GM23338 (cell line): Measurements from ENCODE around the gene CLEC4G. TPM values are rescaled to one million over a fixed set of nuclear protein-coding genes. Genes with fewer than 3 reads are reported as not detected.

Experiments
- ATAC-seq: fragments of 200-7000 bp; cut with Tn5 transposase; 3 replicates; pipeline ENCODE4 v1.9.1; 2020
- DNase-seq: peaks from one replicate; pipeline ENCODE4 v3.0.0-alpha.2; 2015; ENCODE audit warnings: low spot score
- H2AFZ ChIP-seq: fragments of 200-600 bp; sonication (generic); 2 replicates; pipeline ENCODE4 v1.8.0; 2016; ENCODE audit warnings: antibody characterized with exemption, mild to moderate bottlenecking, moderate library complexity
- H3F3A ChIP-seq: fragments of 200-600 bp; sonication (generic); replicated peaks from 2 replicates; pipeline ENCODE4 v1.8.0; 2017; ENCODE audit warnings: antibody characterized with exemption, mixed run types, low read depth
- H3K27ac ChIP-seq: fragments of 200-600 bp; sonication (generic); 2 replicates; pipeline ENCODE4 v1.6.1; 2016; ENCODE audit warnings: low read depth
- H3K27me3 ChIP-seq: fragments of 200-600 bp; sonication (generic); 2 replicates; pipeline ENCODE4 v1.8.0; 2016; ENCODE audit warnings: mild to moderate bottlenecking, mixed run types, moderate library complexity; ENCODE audit not compliant: insufficient read depth
- H3K36me3 ChIP-seq: fragments of 200-600 bp; sonication (generic); 2 replicates; pipeline ENCODE4 v1.8.0; 2016; ENCODE audit warnings: mild to moderate bottlenecking; ENCODE audit not compliant: insufficient read depth
- H3K4me1 ChIP-seq: fragments of 200-600 bp; sonication (generic); 2 replicates; pipeline ENCODE4 v1.8.0; 2016; ENCODE audit warnings: mild to moderate bottlenecking, moderate library complexity; ENCODE audit not compliant: insufficient read depth
- H3K4me2 ChIP-seq: fragments of 200-600 bp; sonication (generic); 2 replicates; pipeline ENCODE4 v1.7.1; 2017; ENCODE audit warnings: mixed run types
- H3K4me3 ChIP-seq: fragments of 200-600 bp; sonication (generic); 2 replicates; pipeline ENCODE4 v1.6.1; 2016; ENCODE audit warnings: mixed run types
- H3K79me2 ChIP-seq: fragments of 200-600 bp; sonication (generic); replicated peaks from 2 replicates; pipeline ENCODE4 v1.8.0; 2017; ENCODE audit warnings: mild to moderate bottlenecking; ENCODE audit not compliant: insufficient read depth
- H3K9me2 ChIP-seq: fragments of 200-600 bp; sonication (generic); 2 replicates; pipeline ENCODE4 v1.8.0; 2017; ENCODE audit not compliant: insufficient read depth
- H4K20me1 ChIP-seq: fragments of 200-600 bp; sonication (generic); replicated peaks from 2 replicates; pipeline ENCODE4 v1.8.0; 2017; ENCODE audit warnings: mild to moderate bottlenecking; ENCODE audit not compliant: insufficient read depth
- H3K27ac Mint-ChIP-seq: 2 replicates; pipeline ENCODE4 v1.8.0; 2020; ENCODE audit warnings: inconsistent platforms, mild to moderate bottlenecking, moderate library complexity, mixed read lengths
- H3K27me3 Mint-ChIP-seq: 3 replicates; pipeline ENCODE4 v1.8.0; 2022; ENCODE audit warnings: low read depth, mild to moderate bottlenecking, moderate library complexity, mixed read lengths, inconsistent platforms; ENCODE audit not compliant: insufficient read depth, poor library complexity
- H3K36me3 Mint-ChIP-seq: 3 replicates; pipeline ENCODE4 v1.8.0; 2021; ENCODE audit warnings: low read depth, mild to moderate bottlenecking, inconsistent platforms, moderate library complexity, mixed read lengths
- H3K4me1 Mint-ChIP-seq: 3 replicates; pipeline ENCODE4 v1.8.0; 2020; ENCODE audit warnings: mild to moderate bottlenecking, inconsistent platforms, mixed read lengths
- H3K4me3 Mint-ChIP-seq: 3 replicates; pipeline ENCODE4 v1.8.0; 2021; ENCODE audit warnings: moderate library complexity, mild to moderate bottlenecking, inconsistent platforms, mixed read lengths
- H3K9me3 Mint-ChIP-seq: 3 replicates; pipeline ENCODE4 v1.8.0; 2020; ENCODE audit warnings: moderate library complexity, mild to moderate bottlenecking, inconsistent platforms, mixed read lengths
- CREB1 ChIP-seq: fragments of 250-450 bp; sonication (Bioruptor Pico); IDR thresholded peaks from 2 replicates; pipeline ENCODE4 v1.5.0; 2020; ENCODE audit warnings: low read depth, mild to moderate bottlenecking, moderate library complexity
- CTCF ChIP-seq, 2 experiments: fragments of 200-600 bp in 1 of 2; sonication (generic) in 1 of 2; conservative IDR thresholded peaks; 2 replicates each; pipeline versions ENCODE4 v1.5.1 to v1.6.1; 2016 to 2017; ENCODE audit warnings: antibody characterized with exemption in 2 of 2, low read depth in 2 of 2, mild to moderate bottlenecking in 2 of 2, moderate library complexity in 1 of 2
- EZH2 ChIP-seq: fragments of 200-600 bp; sonication (generic); IDR thresholded peaks from one replicate; pipeline ENCODE4 v1.8.0; 2017; ENCODE audit warnings: antibody characterized with exemption, mild to moderate bottlenecking, low read depth; ENCODE audit not compliant: unreplicated experiment
- EZH2phosphoT487 ChIP-seq: fragments of 200-600 bp; sonication (generic); IDR thresholded peaks from one replicate; pipeline ENCODE4 v1.8.1; 2018; ENCODE audit warnings: antibody characterized with exemption; ENCODE audit not compliant: unreplicated experiment
- polyA plus RNA-seq: library from polyadenylated mRNA; unstranded; fragments of >200 nt; fragmentation: Nextera tagmentation; extraction: Ambion mirVana; gene quantifications from 2 replicates; pipeline ENCODE4 v1.2.1, GENCODE V29; 2016
- total RNA-seq: library from RNA; depleted of rRNA; stranded (reverse); fragments of >200 nt; shearing (Covaris generic); gene quantifications from 2 replicates; pipeline ENCODE4 v1.2.3, GENCODE V29; 2014
- TF ChIP-seq, protein P1 (sequence below): IDR thresholded peaks from one replicate; pipeline ENCODE4 v1.6.1; 2018; ENCODE audit warnings: antibody characterized with exemption; ENCODE audit not compliant: unreplicated experiment

CLEC4G gene
- total and polyA plus RNA-seq, 2 experiments from 2014 or later: 0.52 to 0.65 TPM

- no peak for TF ChIP-seq CTCF (conservative IDR thresholded peaks at IDR 0.05; ENCODE audit: low read depth in 2 of 2)
Measured at GRCh38 chr19:7763696-7764095, 31.8 kb upstream of the CLEC4G start (continued).

DNA sequence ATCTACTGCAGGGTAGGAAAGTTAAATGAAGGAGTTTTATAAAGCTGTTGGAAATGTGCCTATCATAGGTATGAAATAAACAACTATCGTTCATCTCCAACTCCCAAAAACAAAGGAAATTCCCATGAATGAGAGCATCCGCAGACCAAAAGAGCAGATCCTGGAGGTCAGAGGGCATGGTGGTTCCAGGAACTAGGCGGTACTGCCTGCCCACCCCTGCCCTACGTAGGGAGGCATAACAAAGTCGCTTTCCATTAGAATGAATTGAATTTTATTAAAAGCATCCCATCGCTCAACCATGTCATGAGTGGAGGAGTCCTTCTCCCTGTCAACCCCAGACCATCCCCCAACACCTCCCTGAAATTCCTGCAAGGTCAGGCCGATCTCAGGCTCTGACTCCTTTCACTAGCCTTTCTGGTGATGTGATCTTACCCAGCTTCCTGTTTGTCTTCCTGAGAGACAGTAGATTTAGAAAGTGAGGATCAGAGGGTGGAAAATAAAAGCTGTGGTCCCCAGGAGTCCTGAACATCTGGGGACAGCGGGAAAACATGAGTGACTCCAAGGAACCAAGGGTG lies 30.9 kb upstream of the CLEC4G start, which contains the start of gene CLEC4M:
Gene CLEC4M (plus strand): TSS at position 525 of the 575 bp plus-strand sequence. CDS start 24 bp downstream, at position 549.
- no peaks in the 10 kb centered on the region for H3K9me2 ChIP-seq
- no peaks in the 10 kb centered on the region for H3K79me2 ChIP-seq
- Mint-ChIP-seq H3K27ac (0 out of 2 replicates have a peak within 1 kb of the TSS, but pooled peaks have one; percentile 37), H3K4me1 (peaks cover 11% of the 10 kb centered on the region), H3K27me3 (peaks cover 23% of the 10 kb centered on the region), H3K4me3 (no peak within 1 kb of the TSS), H3K36me3 (peaks cover 32% of the 10 kb centered on the region), H3K9me3 (peaks cover 50% of the 10 kb centered on the region)
- ATAC-seq (no peak), DNase-seq (no peak)
- H3K4me1 ChIP-seq: no peaks in the 10 kb centered on the region
- no peak within 1 kb of the TSS for H2AFZ ChIP-seq
- H3F3A ChIP-seq: no peaks in the 10 kb centered on the region
- H3K27ac ChIP-seq: no peak within 1 kb of the TSS
- H3K36me3 ChIP-seq: no peaks in the 10 kb centered on the region; the same call in 1 of the 2 replicates
- no peaks in the 10 kb centered on the region for H4K20me1 ChIP-seq
- H3K4me3 ChIP-seq: no peak within 1 kb of the TSS
- H3K27me3 ChIP-seq: no peaks in the 10 kb centered on the region
- no peak within 1 kb of the TSS for H3K4me2 ChIP-seq
- TF ChIP-seq, protein P1, sequence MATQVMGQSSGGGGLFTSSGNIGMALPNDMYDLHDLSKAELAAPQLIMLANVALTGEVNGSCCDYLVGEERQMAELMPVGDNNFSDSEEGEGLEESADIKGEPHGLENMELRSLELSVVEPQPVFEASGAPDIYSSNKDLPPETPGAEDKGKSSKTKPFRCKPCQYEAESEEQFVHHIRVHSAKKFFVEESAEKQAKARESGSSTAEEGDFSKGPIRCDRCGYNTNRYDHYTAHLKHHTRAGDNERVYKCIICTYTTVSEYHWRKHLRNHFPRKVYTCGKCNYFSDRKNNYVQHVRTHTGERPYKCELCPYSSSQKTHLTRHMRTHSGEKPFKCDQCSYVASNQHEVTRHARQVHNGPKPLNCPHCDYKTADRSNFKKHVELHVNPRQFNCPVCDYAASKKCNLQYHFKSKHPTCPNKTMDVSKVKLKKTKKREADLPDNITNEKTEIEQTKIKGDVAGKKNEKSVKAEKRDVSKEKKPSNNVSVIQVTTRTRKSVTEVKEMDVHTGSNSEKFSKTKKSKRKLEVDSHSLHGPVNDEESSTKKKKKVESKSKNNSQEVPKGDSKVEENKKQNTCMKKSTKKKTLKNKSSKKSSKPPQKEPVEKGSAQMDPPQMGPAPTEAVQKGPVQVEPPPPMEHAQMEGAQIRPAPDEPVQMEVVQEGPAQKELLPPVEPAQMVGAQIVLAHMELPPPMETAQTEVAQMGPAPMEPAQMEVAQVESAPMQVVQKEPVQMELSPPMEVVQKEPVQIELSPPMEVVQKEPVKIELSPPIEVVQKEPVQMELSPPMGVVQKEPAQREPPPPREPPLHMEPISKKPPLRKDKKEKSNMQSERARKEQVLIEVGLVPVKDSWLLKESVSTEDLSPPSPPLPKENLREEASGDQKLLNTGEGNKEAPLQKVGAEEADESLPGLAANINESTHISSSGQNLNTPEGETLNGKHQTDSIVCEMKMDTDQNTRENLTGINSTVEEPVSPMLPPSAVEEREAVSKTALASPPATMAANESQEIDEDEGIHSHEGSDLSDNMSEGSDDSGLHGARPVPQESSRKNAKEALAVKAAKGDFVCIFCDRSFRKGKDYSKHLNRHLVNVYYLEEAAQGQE: no peak

GRCh38 chr19:7759156-7759555 lies 27.2 kb upstream of the CLEC4G start:
- Histone ChIP-seq H3K36me3 (peaks cover 6% of the 10 kb centered on the region; the same call in 1 of the 2 replicates), H3K27me3 (no peaks in the 10 kb centered on the region), H3K4me2 (no peak overlapping the region), H3K79me2 (no peaks in the 10 kb centered on the region), H3F3A (no peaks in the 10 kb centered on the region), H3K27ac (no peak overlapping the region), H3K4me3 (no peak overlapping the region), H2AFZ (no peak overlapping the region), H3K4me1 (no peaks in the 10 kb centered on the region), H4K20me1 (no peaks in the 10 kb centered on the region), H3K9me2 (no peaks in the 10 kb centered on the region)
- peaks cover 10% of the 10 kb centered on the region for H3K4me1 Mint-ChIP-seq
- ATAC-seq: no peak
- no peak overlapping the region for H3K4me3 Mint-ChIP-seq
- peaks cover 44% of the 10 kb centered on the region for H3K36me3 Mint-ChIP-seq
- H3K27me3 Mint-ChIP-seq: peaks cover 13% of the 10 kb centered on the region
- peaks cover 84% of the 10 kb centered on the region for H3K9me3 Mint-ChIP-seq
- H3K27ac Mint-ChIP-seq: no peak overlapping the region
- no peak for DNase-seq
- TF ChIP-seq EZH2 (no peak), CREB1 (CRISPR knock-in tag) (no peak), EZH2phosphoT487 (no peak)
